OCI-LY7 (cell line): ENCODE results near the gene TBX2. TPM values are rescaled to one million over a fixed set of nuclear protein-coding genes. Genes with fewer than 3 reads are reported as not detected.

Experiments
- BruUV-seq: library from RNA; stranded (reverse); fragments of 400-500 nt; replicated peaks from 2 replicates; lab custom pipeline; 2021; lab: Mats Ljungman, UMichigan
- CTCF ChIA-PET: fragments of 300-600 bp; sonication (Branson Sonifier 250); formaldehyde crosslinking; loops from one replicate; lab custom pipeline; 2022; ENCODE audit warnings: antibody characterized with exemption; ENCODE audit not compliant: unreplicated experiment; lab: Charles Lee
- POLR2A ChIA-PET: fragments of 300-600 bp; sonication (Branson Sonifier 250); formaldehyde crosslinking; loops from one replicate; lab custom pipeline; 2022; ENCODE audit warnings: antibody characterized with exemption; lab: Charles Lee
- DNase-seq: peaks from one replicate; pipeline ENCODE4 v3.0.0-alpha.2; 2015; ENCODE audit warnings: low spot score
- H2AFZ ChIP-seq: fragments of 200-600 bp; sonication (generic), shearing (Covaris generic); 2 replicates; pipeline ENCODE4 v1.6.1; 2014; ENCODE audit warnings: mild to moderate bottlenecking, antibody characterized with exemption, low read length, moderate library complexity
- H3K27ac ChIP-seq: fragments of 200-600 bp; sonication (generic); 2 replicates; pipeline ENCODE4 v1.5.1; 2014; ENCODE audit warnings: mixed run types, low read depth, mild to moderate bottlenecking, moderate library complexity, low read length, inconsistent platforms; ENCODE audit not compliant: poor library complexity, severe bottlenecking
- H3K36me3 ChIP-seq: fragments of 200-600 bp; sonication (generic); 2 replicates; pipeline ENCODE4 v1.6.1; 2014; ENCODE audit warnings: mild to moderate bottlenecking, antibody characterized with exemption, low read length, moderate library complexity, mixed read lengths; ENCODE audit not compliant: insufficient read depth
- H3K4me1 ChIP-seq: fragments of 200-600 bp; sonication (generic); 2 replicates; pipeline ENCODE4 v1.5.1; 2014; ENCODE audit warnings: mild to moderate bottlenecking, low read length; ENCODE audit not compliant: insufficient read depth, poor library complexity, severe bottlenecking
- H3K4me2 ChIP-seq: fragments of 200-600 bp; sonication (generic); 2 replicates; pipeline ENCODE4 v1.6.1; 2014; ENCODE audit warnings: mild to moderate bottlenecking, low read length
- H3K4me3 ChIP-seq: fragments of 200-600 bp; sonication (generic); 2 replicates; pipeline ENCODE4 v1.5.1; 2014; ENCODE audit warnings: mild to moderate bottlenecking, low read depth, low read length; ENCODE audit not compliant: poor library complexity, severe bottlenecking
- H3K79me2 ChIP-seq: fragments of 200-600 bp; sonication (generic); 2 replicates; pipeline ENCODE4 v1.6.1; 2016; ENCODE audit warnings: low read depth, mild to moderate bottlenecking, low read length, moderate library complexity, mixed read lengths; ENCODE audit not compliant: insufficient read depth
- H3K9me2 ChIP-seq: fragments of 200-600 bp; sonication (generic); 2 replicates; pipeline ENCODE4 v1.6.1; 2016; ENCODE audit warnings: mild to moderate bottlenecking, low read length, mixed read lengths; ENCODE audit not compliant: insufficient read depth
- H3K9me3 ChIP-seq: fragments of 200-600 bp; sonication (generic); 2 replicates; pipeline ENCODE4 v1.6.1; 2014; ENCODE audit warnings: mild to moderate bottlenecking, mixed run types, low read length, mixed read lengths
- H4K20me1 ChIP-seq: fragments of 200-600 bp; sonication (generic); 2 replicates; pipeline ENCODE4 v1.6.1; 2014; ENCODE audit warnings: mild to moderate bottlenecking, antibody characterized with exemption, low read length, moderate library complexity, mixed read lengths; ENCODE audit not compliant: insufficient read depth
- EZH2phosphoT487 ChIP-seq: fragments of 200-600 bp; sonication (generic); IDR thresholded peaks from 2 replicates; pipeline ENCODE4 v1.6.1; 2018; ENCODE audit warnings: low read depth, borderline replicate concordance, mild to moderate bottlenecking, mixed run types, antibody characterized with exemption, low read length, moderate library complexity, mixed read lengths
- intact Hi-C: fragments of 100-400 bp; cut with micrococcal nuclease; formaldehyde crosslinking; loops from one replicate; pipeline ENCODE4 v1.10.0; 2022; ENCODE audit not compliant: unreplicated experiment
- total RNA-seq, 2 experiments: library from RNA; depleted of rRNA in 1 of 2; stranded (reverse); fragments of >200 nt in 1 of 2; shearing (Covaris generic) in 1 of 2; gene quantifications; 2 replicates each; pipeline ENCODE4 v1.2.3, GENCODE V29; 2014 to 2022
- TF ChIP-seq, protein P1 (sequence below): fragments of 200-600 bp; sonication (generic); conservative IDR thresholded peaks from 2 replicates; pipeline ENCODE4 v1.5.1; 2014; ENCODE audit warnings: mild to moderate bottlenecking, antibody characterized with exemption, low read length, moderate library complexity, mixed read lengths

Gene TBX2
- total RNA-seq, 2 experiments from 2014 or later = not detected

DNA sequence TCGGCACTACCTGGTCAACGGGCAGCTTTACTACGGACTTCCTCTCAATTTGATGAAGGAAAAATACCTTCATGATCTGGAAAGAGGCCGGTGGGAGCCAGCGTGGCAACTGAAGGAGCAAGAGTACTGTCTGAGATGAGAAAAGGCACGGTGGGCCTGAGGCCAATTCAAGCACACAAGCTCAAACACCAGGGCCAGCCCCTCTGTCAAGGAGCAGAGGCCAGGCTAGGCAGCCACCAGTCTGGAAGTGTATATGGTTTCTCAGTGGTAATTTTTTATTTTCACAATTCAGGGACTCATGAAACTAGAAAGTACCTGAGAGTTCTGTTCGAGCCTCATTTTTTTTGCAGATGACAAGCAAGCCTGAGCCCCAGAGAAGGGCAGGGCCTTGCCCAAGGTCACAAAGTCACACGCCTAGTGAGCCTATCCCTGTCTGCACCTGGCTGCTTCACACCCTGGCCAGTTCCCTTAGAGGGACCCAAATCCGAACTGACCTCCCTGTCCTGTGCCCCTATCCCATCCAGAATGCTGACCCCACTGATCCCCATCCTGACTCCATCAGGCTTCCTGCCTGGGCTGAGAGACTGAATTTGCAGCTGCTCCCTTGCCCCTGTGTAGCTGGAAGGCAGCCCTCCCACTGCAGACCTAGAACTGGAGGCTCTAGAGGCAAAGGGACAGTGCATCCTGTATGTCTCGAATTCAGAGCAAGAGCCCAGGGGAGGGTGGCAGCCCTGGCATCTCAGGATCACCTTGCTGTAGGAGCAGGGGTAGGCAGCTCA lies 4.8 kb upstream of the TBX2 start:
- Histone ChIP-seq H3K4me3 (no peak overlapping the region), H2AFZ (no peak overlapping the region), H3K9me3 (no peaks in the 10 kb centered on the region), H3K36me3 (no peaks in the 10 kb centered on the region), H3K27ac (no peak overlapping the region), H3K4me1 (no peaks in the 10 kb centered on the region), H4K20me1 (no peaks in the 10 kb centered on the region), H3K9me2 (no peaks in the 10 kb centered on the region), H3K4me2 (no peak overlapping the region), H3K79me2 (no peaks in the 10 kb centered on the region)
- TF ChIP-seq EZH2phosphoT487 = no peak
- TF ChIP-seq, protein P1, sequence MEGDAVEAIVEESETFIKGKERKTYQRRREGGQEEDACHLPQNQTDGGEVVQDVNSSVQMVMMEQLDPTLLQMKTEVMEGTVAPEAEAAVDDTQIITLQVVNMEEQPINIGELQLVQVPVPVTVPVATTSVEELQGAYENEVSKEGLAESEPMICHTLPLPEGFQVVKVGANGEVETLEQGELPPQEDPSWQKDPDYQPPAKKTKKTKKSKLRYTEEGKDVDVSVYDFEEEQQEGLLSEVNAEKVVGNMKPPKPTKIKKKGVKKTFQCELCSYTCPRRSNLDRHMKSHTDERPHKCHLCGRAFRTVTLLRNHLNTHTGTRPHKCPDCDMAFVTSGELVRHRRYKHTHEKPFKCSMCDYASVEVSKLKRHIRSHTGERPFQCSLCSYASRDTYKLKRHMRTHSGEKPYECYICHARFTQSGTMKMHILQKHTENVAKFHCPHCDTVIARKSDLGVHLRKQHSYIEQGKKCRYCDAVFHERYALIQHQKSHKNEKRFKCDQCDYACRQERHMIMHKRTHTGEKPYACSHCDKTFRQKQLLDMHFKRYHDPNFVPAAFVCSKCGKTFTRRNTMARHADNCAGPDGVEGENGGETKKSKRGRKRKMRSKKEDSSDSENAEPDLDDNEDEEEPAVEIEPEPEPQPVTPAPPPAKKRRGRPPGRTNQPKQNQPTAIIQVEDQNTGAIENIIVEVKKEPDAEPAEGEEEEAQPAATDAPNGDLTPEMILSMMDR = no peak
- intact Hi-C loops = loop anchor here (5.0 kb wide), 2 partner anchors 393 to 673 kb away; no protein-coding TSS in a partner anchor
- no TSS peak for BruUV-seq
- DNase-seq = no peak
- POLR2A ChIA-PET = no interaction called here
- CTCF ChIA-PET = no interaction called here

DNA sequence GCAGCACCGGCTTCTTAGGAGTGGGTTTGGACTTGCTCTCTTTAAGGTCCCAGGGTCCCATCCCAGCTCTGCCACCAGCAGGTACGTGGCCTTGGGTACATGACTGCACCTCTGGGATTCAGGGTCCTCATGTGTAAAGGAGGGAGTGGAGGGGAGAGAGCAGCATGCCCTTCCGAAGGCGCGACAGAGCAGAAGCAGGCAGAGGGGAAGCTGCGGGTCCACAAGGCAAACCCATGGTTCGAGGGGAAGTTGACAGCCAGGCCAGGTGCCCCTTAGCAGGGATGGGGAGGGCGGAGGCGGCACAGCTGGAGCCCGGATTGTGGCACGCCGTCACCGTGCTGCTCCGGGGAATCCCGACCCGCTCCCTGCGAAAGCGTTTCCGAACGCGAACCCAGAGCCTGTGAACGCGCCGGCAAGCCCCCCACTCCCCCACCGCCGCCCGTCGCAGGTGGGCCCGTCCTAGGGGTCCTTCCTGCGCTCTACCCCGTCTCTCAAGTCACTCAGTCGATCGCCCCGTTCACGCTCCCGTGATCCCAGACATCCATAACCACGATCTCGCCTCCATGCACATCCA lies 4.1 kb upstream of the TBX2 start:
- no peaks in the 10 kb centered on the region for H3K9me2 ChIP-seq
- no peaks in the 10 kb centered on the region for H3K9me3 ChIP-seq
- POLR2A ChIA-PET = no interaction called here
- no peaks in the 10 kb centered on the region for H3K36me3 ChIP-seq
- no peak overlapping the region for H3K4me3 ChIP-seq
- TF ChIP-seq EZH2phosphoT487 = no peak
- TF ChIP-seq, protein P1 = no peak
- H2AFZ ChIP-seq = no peak overlapping the region
- no peak overlapping the region for H3K27ac ChIP-seq
- H4K20me1 ChIP-seq = no peaks in the 10 kb centered on the region
- CTCF ChIA-PET = no interaction called here
- intact Hi-C loops = no loop called here
- H3K79me2 ChIP-seq = no peaks in the 10 kb centered on the region
- BruUV-seq = no TSS peak
- no peak for DNase-seq
- no peaks in the 10 kb centered on the region for H3K4me1 ChIP-seq
- no peak overlapping the region for H3K4me2 ChIP-seq

DNA sequence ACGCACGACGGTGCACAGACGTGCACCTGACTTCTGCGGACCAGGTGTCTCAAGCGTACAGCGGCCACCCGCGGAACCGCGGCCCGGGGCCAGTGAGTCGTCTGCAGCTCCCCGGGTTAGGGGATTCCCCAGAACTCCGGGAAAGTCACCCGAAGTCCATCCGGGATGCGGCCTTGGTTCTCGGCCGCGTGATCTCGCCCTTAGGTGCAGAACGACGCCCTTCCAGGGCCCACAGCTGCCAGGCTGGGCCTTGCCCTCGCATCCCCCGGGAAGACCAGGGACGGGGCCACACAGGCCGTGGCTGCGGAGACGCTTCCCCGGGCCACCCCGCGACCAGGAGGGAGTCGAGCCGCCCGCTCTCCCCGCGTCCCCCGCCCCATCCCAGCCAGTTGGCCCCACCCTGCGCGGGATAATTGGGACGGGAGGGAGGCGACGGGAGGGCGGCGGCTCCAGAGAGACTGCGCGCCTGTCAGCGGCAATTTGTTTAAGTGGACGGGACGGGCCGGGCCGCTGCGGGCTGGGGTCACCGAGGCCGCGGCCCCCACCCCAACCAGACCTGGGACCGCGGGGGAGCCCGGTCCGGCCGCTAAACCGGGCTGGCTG lies 3.6 kb upstream of the TBX2 start:
- BruUV-seq = no TSS peak
- no peak for TF ChIP-seq EZH2phosphoT487
- TF ChIP-seq, protein P1 = no peak
- Histone ChIP-seq H3K9me3 (no peaks in the 10 kb centered on the region), H3K4me3 (no peak overlapping the region), H3K79me2 (no peaks in the 10 kb centered on the region), H3K4me1 (no peaks in the 10 kb centered on the region), H3K27ac (no peak overlapping the region), H2AFZ (no peak overlapping the region), H3K36me3 (no peaks in the 10 kb centered on the region), H3K4me2 (no peak overlapping the region), H4K20me1 (no peaks in the 10 kb centered on the region), H3K9me2 (no peaks in the 10 kb centered on the region)
- no peak for DNase-seq
- CTCF ChIA-PET = no interaction called here
- intact Hi-C loops = no loop called here
- POLR2A ChIA-PET = no interaction called here
